ENCODE results near the gene EPAS1. TPM values are rescaled to one million over a fixed set of nuclear protein-coding genes. Genes with fewer than 3 reads are reported as not detected.

Gene EPAS1
- total RNA-seq, 2 experiments from 2014 or later, result 4.2 to 5.4 TPM

DNA sequence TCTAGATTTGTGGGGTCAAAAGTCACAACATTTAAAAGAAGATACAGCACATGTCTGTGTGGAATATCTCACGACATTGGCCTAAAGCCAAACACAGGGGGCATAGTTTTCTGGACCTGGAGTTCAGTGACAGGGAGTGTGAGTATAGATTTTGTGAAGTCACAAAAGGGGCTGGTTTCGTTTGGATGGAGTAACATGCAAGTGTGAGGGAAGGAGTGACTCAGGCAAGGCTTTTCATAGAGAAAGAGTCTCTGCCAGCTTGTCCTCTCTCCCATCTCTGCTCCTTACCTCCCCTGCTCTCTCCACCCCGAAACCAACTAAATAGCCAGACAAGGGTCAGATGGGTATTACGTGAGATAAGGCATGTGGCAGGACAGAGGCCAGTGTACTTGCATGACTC lies 3.7 kb upstream of the EPAS1 start:
- intact Hi-C loops (cut with DNase I, micrococcal nuclease), result loop anchor here in 1 of 2 experiments (5.0 to 10.0 kb wide), 2 partner anchors 231 to 641 kb away; no protein-coding TSS in a partner anchor
- H3K27ac Mint-ChIP-seq, result no peak overlapping the region
- H3K4me1 Mint-ChIP-seq (ENCODE audit: low read depth), result peaks cover 15% of the 10 kb centered on the region
- peaks cover 10% of the 10 kb centered on the region for H3K27me3 Mint-ChIP-seq
- no peak overlapping the region for H3K27ac ChIP-seq (ENCODE audit: low read depth in 1 of 2, low read length in 2 of 2)
- H3K36me3 ChIP-seq (ENCODE audit: insufficient read depth, low read length), result no peaks in the 10 kb centered on the region
- H3K4me3 Mint-ChIP-seq, result no peak overlapping the region
- no peak for DNase-seq
- H3K4me1 ChIP-seq (ENCODE audit: insufficient read depth, low read length), result peaks cover 19% of the 10 kb centered on the region
- no peaks in the 10 kb centered on the region for H3K9me3 Mint-ChIP-seq
- POLR2A ChIA-PET, result interaction anchor here (1.1 kb wide), 1 partner anchor 231 kb away, joined by 4 read pairs; no protein-coding TSS in a partner anchor
- peaks cover 0 to 4% of the 10 kb centered on the region in 2 experiments for H3K9me3 ChIP-seq (ENCODE audit: control insufficient read depth in 1 of 2, insufficient read depth in 1 of 2, low read length in 2 of 2)
- no peak overlapping the region for H3K4me3 ChIP-seq (ENCODE audit: low read length)
- H3K36me3 Mint-ChIP-seq (ENCODE audit: low read depth), result peaks cover 11% of the 10 kb centered on the region
- CTCF ChIA-PET, result interaction anchor here (1.1 kb wide), 1 partner anchor 231 kb away, joined by 5 read pairs; no protein-coding TSS in a partner anchor
- H3K27me3 ChIP-seq (ENCODE audit: control insufficient read depth in 1 of 2, insufficient read depth in 2 of 2, low read length in 2 of 2), result peaks cover 5 to 12% of the 10 kb centered on the region in 2 experiments
- ATAC-seq (ENCODE audit: poor library complexity), result no peak
- TF ChIP-seq, protein P1, sequence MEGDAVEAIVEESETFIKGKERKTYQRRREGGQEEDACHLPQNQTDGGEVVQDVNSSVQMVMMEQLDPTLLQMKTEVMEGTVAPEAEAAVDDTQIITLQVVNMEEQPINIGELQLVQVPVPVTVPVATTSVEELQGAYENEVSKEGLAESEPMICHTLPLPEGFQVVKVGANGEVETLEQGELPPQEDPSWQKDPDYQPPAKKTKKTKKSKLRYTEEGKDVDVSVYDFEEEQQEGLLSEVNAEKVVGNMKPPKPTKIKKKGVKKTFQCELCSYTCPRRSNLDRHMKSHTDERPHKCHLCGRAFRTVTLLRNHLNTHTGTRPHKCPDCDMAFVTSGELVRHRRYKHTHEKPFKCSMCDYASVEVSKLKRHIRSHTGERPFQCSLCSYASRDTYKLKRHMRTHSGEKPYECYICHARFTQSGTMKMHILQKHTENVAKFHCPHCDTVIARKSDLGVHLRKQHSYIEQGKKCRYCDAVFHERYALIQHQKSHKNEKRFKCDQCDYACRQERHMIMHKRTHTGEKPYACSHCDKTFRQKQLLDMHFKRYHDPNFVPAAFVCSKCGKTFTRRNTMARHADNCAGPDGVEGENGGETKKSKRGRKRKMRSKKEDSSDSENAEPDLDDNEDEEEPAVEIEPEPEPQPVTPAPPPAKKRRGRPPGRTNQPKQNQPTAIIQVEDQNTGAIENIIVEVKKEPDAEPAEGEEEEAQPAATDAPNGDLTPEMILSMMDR (IDR thresholded peaks at IDR 0.05), result no peak

DNA sequence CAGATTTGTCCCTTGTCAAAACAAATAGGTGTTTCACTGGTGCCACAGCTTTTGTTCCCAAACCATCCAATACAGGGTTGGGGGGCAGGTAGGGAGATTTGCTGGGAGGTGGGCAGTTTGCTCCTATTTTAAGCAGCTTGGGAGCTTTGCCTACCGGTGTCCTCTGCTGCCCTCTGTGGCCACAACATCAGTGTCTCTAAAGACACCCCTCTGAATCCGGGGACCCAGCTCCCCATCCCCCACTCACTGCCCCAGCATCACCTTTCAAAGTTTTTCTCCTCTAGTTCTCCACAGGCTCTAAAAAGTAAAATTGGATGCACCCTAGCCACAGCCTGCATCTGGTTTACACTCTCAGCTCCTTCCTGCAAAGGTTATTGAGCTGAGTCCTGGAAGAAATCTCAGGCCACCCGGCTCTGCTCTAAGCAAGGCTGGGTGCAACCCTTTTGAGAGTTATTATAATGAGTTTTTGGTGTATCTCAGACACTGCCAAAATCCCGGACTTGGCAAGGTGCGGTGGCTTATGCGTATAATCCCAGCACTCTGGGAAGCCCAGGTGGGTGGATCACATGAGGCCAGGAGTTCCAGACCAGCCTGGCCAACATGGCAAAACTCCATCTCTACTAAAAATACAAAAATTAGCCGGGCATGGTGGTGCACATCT lies 2.9 kb upstream of the EPAS1 start:
- Mint-ChIP-seq H3K27ac (no peak overlapping the region), H3K4me1 (ENCODE audit: low read depth) (peaks cover 21% of the 10 kb centered on the region), H3K4me3 (peak overlapping the region; percentile 65), H3K36me3 (ENCODE audit: low read depth) (peaks cover 11% of the 10 kb centered on the region), H3K9me3 (no peaks in the 10 kb centered on the region), H3K27me3 (peaks cover 16% of the 10 kb centered on the region)
- ChIA-PET CTCF (interaction anchor here (0.7 to 1.1 kb wide), 2 partner anchors 9 to 232 kb away, joined by 4 to 5 read pairs; no protein-coding TSS in a partner anchor), POLR2A (interaction anchor here (1.1 kb wide), 1 partner anchor 231 kb away, joined by 4 read pairs; no protein-coding TSS in a partner anchor)
- TF ChIP-seq, protein P1 (IDR thresholded peaks at IDR 0.05), result no peak
- DNase-seq (peak in 6 of 14 experiments; percentile 20 to 60 (median 37)), ATAC-seq (ENCODE audit: poor library complexity) (no peak)
- no peak overlapping the region for H3K27ac ChIP-seq (ENCODE audit: low read depth in 1 of 2, low read length in 2 of 2)
- H3K36me3 ChIP-seq (ENCODE audit: insufficient read depth, low read length), result no peaks in the 10 kb centered on the region
- peaks cover 14 to 20% of the 10 kb centered on the region in 2 experiments for H3K27me3 ChIP-seq (ENCODE audit: control insufficient read depth in 1 of 2, insufficient read depth in 2 of 2, low read length in 2 of 2)
- H3K9me3 ChIP-seq (ENCODE audit: control insufficient read depth in 1 of 2, insufficient read depth in 1 of 2, low read length in 2 of 2), result peaks cover 0 to 13% of the 10 kb centered on the region in 2 experiments
- peaks cover 27% of the 10 kb centered on the region for H3K4me1 ChIP-seq (ENCODE audit: insufficient read depth, low read length)
- no peak overlapping the region for H3K4me3 ChIP-seq (ENCODE audit: low read length)
- intact Hi-C loops (cut with DNase I, micrococcal nuclease), result loop anchor here in 1 of 2 experiments (5.0 to 10.0 kb wide), 2 partner anchors 232 to 640 kb away; no protein-coding TSS in a partner anchor

DNA sequence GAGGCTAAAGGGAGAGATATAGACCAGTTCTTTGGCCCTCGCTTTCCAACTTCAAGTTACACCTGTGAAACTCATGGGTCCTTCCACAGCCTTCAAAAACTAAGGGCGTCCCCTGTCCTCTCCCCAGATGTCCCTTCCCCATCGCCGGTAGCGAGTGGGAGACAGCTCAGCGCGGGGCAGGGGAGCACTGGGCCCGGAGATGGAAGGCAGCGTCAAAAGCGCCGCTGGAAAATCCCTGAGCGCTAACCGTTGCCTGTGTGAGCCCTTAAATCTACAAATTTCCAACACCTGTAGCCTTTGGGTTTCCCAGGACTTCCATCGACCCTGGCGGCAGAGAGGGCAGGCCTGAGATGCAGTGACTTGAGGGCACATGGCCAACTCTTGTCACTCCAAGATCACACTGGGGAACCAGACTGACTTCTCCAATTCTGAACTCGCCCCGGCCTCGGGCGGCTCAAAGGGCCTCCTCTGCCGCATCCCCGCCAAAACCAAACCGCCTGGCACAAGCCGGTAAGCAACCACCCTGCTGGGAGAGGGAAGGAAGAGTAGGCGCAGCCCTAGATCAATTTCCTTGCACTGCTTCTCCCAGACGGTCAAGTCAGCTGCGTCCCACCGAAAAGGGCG lies 879 bp upstream of the EPAS1 start:
- H3K27me3 Mint-ChIP-seq, result peaks cover 34% of the 10 kb centered on the region
- H3K27ac Mint-ChIP-seq, result no peak overlapping the region
- peak overlapping the region; percentile 77 for H3K4me3 Mint-ChIP-seq
- POLR2A ChIA-PET, result interaction anchor here (0.7 to 1.9 kb wide), 5 partner anchors 8 to 233 kb away, joined by 3 to 4 read pairs (median 3); no protein-coding TSS in a partner anchor
- CTCF ChIA-PET, result no interaction called here
- peak in 6 of 14 experiments; percentile 5 to 44 (median 16) for DNase-seq
- intact Hi-C loops (cut with DNase I, micrococcal nuclease), result loop anchor here (5.0 to 10.0 kb wide), 5 partner anchors 51 to 638 kb away; no protein-coding TSS in a partner anchor
- ATAC-seq (ENCODE audit: poor library complexity), result no peak
- no peak overlapping the region for H3K27ac ChIP-seq (ENCODE audit: low read depth in 1 of 2, low read length in 2 of 2)
- peaks cover 34% of the 10 kb centered on the region for H3K4me1 ChIP-seq (ENCODE audit: insufficient read depth, low read length)
- H3K9me3 Mint-ChIP-seq, result no peaks in the 10 kb centered on the region
- TF ChIP-seq, protein P1 (IDR thresholded peaks at IDR 0.05), result no peak
- H3K27me3 ChIP-seq (ENCODE audit: control insufficient read depth in 1 of 2, insufficient read depth in 2 of 2, low read length in 2 of 2), result peaks cover 33 to 35% of the 10 kb centered on the region in 2 experiments
- H3K4me1 Mint-ChIP-seq (ENCODE audit: low read depth), result peaks cover 29% of the 10 kb centered on the region
- no peaks in the 10 kb centered on the region for H3K36me3 ChIP-seq (ENCODE audit: insufficient read depth, low read length)
- H3K9me3 ChIP-seq (ENCODE audit: control insufficient read depth in 1 of 2, insufficient read depth in 1 of 2, low read length in 2 of 2), result peaks cover 0 to 19% of the 10 kb centered on the region in 2 experiments
- peak overlapping the region; percentile 84 for H3K4me3 ChIP-seq (ENCODE audit: low read length)
- H3K36me3 Mint-ChIP-seq (ENCODE audit: low read depth), result peaks cover 11% of the 10 kb centered on the region

All from CD4-positive, alpha-beta T cell (primary cell).